ENCODE measurements around the gene LIMA1. TPM values are rescaled to one million over a fixed set of nuclear protein-coding genes. Genes with fewer than 3 reads are reported as not detected.

Gene LIMA1
- total RNA-seq, 1 donor from 2014 or later, result 96.6 TPM

DNA sequence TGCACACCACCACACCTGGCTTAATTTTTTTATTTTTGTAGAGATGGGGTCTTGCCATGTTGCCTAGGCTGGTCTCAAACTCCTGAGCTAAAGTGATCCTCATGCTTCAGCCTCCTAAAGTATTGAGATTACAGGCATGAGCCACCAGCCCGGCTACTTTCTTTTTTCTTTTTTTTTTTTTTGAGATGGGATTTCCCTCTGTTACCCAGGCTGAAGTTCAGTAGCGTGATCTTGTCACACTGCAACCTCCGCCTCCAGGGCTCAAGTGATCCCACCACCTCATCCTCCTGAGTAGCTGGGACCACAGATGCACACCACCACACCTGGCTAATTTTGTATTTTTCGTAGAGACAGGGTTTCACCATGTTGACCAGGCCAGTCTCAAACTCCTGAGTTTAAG is 51.1 kb downstream of the LIMA1 start:
- TF ChIP-seq, protein P1, sequence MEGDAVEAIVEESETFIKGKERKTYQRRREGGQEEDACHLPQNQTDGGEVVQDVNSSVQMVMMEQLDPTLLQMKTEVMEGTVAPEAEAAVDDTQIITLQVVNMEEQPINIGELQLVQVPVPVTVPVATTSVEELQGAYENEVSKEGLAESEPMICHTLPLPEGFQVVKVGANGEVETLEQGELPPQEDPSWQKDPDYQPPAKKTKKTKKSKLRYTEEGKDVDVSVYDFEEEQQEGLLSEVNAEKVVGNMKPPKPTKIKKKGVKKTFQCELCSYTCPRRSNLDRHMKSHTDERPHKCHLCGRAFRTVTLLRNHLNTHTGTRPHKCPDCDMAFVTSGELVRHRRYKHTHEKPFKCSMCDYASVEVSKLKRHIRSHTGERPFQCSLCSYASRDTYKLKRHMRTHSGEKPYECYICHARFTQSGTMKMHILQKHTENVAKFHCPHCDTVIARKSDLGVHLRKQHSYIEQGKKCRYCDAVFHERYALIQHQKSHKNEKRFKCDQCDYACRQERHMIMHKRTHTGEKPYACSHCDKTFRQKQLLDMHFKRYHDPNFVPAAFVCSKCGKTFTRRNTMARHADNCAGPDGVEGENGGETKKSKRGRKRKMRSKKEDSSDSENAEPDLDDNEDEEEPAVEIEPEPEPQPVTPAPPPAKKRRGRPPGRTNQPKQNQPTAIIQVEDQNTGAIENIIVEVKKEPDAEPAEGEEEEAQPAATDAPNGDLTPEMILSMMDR (IDR thresholded peaks at IDR 0.05), result no peak
- Mint-ChIP-seq H3K9me3 (ENCODE audit: unreplicated experiment) (no peaks in the 10 kb centered on the region), H3K36me3 (ENCODE audit: unreplicated experiment) (peaks cover 3% of the 10 kb centered on the region), H3K4me1 (ENCODE audit: unreplicated experiment) (peaks cover 4% of the 10 kb centered on the region), H3K27me3 (ENCODE audit: unreplicated experiment) (no peaks in the 10 kb centered on the region), H3K4me3 (ENCODE audit: unreplicated experiment) (no peak overlapping the region), H3K27ac (ENCODE audit: unreplicated experiment) (no peak overlapping the region)
- no peak for DNase-seq (ENCODE audit: extremely low spot score, unreplicated experiment)

DNA sequence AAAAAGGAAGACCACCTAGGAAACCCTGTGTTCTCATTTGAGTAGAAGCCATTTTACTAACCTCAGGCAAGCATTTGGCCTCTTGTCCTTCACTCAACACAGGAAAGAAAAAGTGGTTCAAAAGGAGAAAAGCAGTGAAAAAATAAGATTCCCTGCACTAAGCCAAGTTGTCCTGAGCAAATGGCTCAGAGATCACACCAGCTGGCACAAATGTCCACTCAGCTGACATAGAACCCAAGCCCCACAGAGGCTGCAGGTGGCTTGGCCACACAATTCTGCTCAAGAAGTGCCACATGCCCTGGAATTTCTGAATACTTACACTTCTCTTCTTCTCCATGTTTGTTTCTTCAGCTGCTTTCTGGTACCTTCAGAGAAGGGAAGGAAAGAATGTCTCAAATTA is 52.0 kb downstream of the LIMA1 start:
- no peaks in the 10 kb centered on the region for H3K9me3 Mint-ChIP-seq (ENCODE audit: unreplicated experiment)
- no peak overlapping the region for H3K27ac Mint-ChIP-seq (ENCODE audit: unreplicated experiment)
- TF ChIP-seq, protein P1 (IDR thresholded peaks at IDR 0.05), result no peak
- H3K27me3 Mint-ChIP-seq (ENCODE audit: unreplicated experiment), result no peaks in the 10 kb centered on the region
- H3K36me3 Mint-ChIP-seq (ENCODE audit: unreplicated experiment), result peaks cover 3% of the 10 kb centered on the region
- H3K4me1 Mint-ChIP-seq (ENCODE audit: unreplicated experiment), result peaks cover 4% of the 10 kb centered on the region
- DNase-seq (ENCODE audit: extremely low spot score, unreplicated experiment), result no peak
- no peak overlapping the region for H3K4me3 Mint-ChIP-seq (ENCODE audit: unreplicated experiment)

DNA sequence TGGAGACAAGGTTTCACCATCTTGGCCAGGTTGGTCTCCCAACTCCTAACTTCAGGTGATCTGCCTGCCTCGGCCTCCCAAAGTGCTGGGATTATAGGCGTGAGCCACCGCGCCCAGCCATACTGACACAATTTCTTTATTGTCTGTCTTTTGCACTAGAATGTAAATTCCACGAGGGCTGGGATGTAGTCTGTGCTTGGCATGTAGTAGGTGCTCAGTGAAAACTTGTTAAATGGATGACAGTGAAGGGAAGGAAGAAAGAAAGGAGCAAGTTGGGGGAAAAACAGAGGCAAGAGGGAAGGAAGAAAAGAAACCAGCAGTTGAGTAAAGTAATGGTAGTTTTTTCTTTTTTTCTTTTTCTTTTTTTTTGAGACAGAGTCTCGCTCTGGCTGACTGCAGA is 53.1 kb downstream of the LIMA1 start:
- no peaks in the 10 kb centered on the region for H3K27me3 Mint-ChIP-seq (ENCODE audit: unreplicated experiment)

DNA sequence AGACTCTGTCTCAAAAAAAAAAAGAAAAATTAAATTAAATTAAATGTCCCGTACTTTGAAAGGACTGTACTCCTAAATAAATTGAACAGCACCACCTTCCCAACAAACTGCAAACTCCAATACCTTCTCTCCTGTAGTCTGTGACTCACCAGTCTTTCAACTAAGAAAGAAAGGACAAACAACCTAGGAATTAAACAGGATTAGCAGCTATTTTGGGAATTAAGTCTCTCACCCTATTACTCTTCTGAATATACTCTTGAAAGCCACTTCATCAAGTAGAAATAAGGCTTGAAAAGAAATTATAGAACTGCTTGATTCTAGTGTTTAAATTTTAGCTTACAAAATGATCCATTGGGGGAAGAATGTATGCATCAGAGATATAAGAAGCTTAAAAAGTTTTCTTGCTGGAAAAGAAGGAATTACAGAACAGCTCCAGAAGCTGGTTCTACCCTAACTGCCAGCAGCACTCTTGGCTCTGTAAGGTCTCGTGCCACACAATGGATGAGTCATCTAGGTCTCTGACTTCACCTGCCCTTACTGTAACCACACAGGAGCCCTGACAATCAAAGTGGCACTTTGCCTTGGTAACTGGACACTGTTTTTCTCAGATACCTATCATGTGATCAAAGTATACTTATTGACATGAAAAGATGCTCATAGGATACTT is 59.2 kb downstream of the LIMA1 start:
- H3K4me3 Mint-ChIP-seq (ENCODE audit: unreplicated experiment), result no peak overlapping the region
- no peaks in the 10 kb centered on the region for H3K27me3 Mint-ChIP-seq (ENCODE audit: unreplicated experiment)
- TF ChIP-seq, protein P1 (IDR thresholded peaks at IDR 0.05), result no peak
- H3K36me3 Mint-ChIP-seq (ENCODE audit: unreplicated experiment), result peaks cover 3% of the 10 kb centered on the region
- H3K4me1 Mint-ChIP-seq (ENCODE audit: unreplicated experiment), result peaks cover 25% of the 10 kb centered on the region
- no peak for DNase-seq (ENCODE audit: extremely low spot score, unreplicated experiment)
- no peaks in the 10 kb centered on the region for H3K9me3 Mint-ChIP-seq (ENCODE audit: unreplicated experiment)
- peak overlapping the region; percentile 25 for H3K27ac Mint-ChIP-seq (ENCODE audit: unreplicated experiment)

More for the DNA sequence above, 53.1 kb downstream of the LIMA1 start:
- DNase-seq (ENCODE audit: extremely low spot score, unreplicated experiment), result no peak
- Mint-ChIP-seq H3K36me3 (ENCODE audit: unreplicated experiment) (peaks cover 3% of the 10 kb centered on the region), H3K27ac (ENCODE audit: unreplicated experiment) (no peak overlapping the region), H3K4me1 (ENCODE audit: unreplicated experiment) (peaks cover 4% of the 10 kb centered on the region), H3K9me3 (ENCODE audit: unreplicated experiment) (no peaks in the 10 kb centered on the region), H3K4me3 (ENCODE audit: unreplicated experiment) (no peak overlapping the region)
- TF ChIP-seq, protein P1 (IDR thresholded peaks at IDR 0.05), result no peak

DNA sequence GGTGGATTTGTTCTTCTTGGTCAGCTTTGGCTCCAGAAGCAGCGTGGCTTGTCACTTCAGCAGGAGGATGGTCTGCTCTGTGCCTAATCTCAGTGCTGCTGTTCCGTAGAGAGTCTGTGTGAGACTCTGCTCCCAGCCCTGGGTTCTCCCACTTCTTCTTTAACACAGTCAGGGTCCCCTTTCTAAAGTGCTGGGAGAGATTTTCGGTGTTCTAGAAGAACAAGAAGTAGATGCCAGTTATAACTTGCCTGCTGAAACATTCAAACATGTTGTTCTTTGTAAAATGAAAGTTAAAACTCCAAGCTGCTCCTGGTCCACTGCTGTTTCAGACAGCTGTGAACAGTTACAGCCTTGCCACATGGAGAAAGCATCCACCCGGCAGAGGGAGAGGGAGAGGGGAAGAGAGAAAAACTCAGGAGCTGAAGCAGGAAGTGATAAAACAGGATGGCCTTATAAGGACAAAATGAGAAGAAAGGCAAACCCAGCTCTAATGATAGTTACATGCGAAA is 61.0 kb downstream of the LIMA1 start:
- no peak overlapping the region for H3K27ac Mint-ChIP-seq (ENCODE audit: unreplicated experiment)
- peaks cover 2% of the 10 kb centered on the region for H3K36me3 Mint-ChIP-seq (ENCODE audit: unreplicated experiment)
- no peaks in the 10 kb centered on the region for H3K27me3 Mint-ChIP-seq (ENCODE audit: unreplicated experiment)
- TF ChIP-seq, protein P1 (IDR thresholded peaks at IDR 0.05), result peak; percentile 52
- H3K4me1 Mint-ChIP-seq (ENCODE audit: unreplicated experiment), result peaks cover 36% of the 10 kb centered on the region
- no peak overlapping the region for H3K4me3 Mint-ChIP-seq (ENCODE audit: unreplicated experiment)
- DNase-seq (ENCODE audit: extremely low spot score, unreplicated experiment), result peak; percentile 87
- H3K9me3 Mint-ChIP-seq (ENCODE audit: unreplicated experiment), result no peaks in the 10 kb centered on the region
